GM19395 (cell line): Measurements from ENCODE around the gene BRDT.

Experiments used
- ATAC-seq: cut with Tn5 transposase; IDR thresholded peaks from one replicate; pipeline ENCODE4 v1.9.1; 2021; ENCODE audit warnings: mild to moderate bottlenecking, moderate library complexity; ENCODE audit not compliant: unreplicated experiment

The BRDT gene

GRCh38 chr1:91949356-91949699 is at the start of gene BRDT:
TSS of gene BRDT (plus strand) at chr1:91949401. CDS start at chr1:91962755, 13,354 bp downstream.
- ATAC-seq, result no peak

GRCh38 chr1:91900562-91900961 is 48.6 kb upstream of the BRDT start:
- ATAC-seq, result no peak

- no peak for ATAC-seq
These were observed 48.0 kb upstream of the BRDT start for GRCh38 chr1:91901231-91901630.

GRCh38 chr1:91912266-91912665 is 36.9 kb upstream of the BRDT start:
- ATAC-seq, result no peak

- ATAC-seq, result no peak
These were observed 36.2 kb upstream of the BRDT start for GRCh38 chr1:91913018-91913417.

- ATAC-seq, result no peak
These were observed 33.2 kb upstream of the BRDT start for GRCh38 chr1:91916046-91916445.

GRCh38 chr1:91916811-91917460 is 32.3 kb upstream of the BRDT start:
- no peak for ATAC-seq

- ATAC-seq, result no peak
These were observed 29.2 kb upstream of the BRDT start for GRCh38 chr1:91919962-91920361.

- no peak for ATAC-seq
These were observed 25.1 kb upstream of the BRDT start for GRCh38 chr1:91924146-91924545.

- ATAC-seq, result no peak
These were observed 23.4 kb upstream of the BRDT start for GRCh38 chr1:91925644-91926435.

- no peak for ATAC-seq
These were observed 21.2 kb upstream of the BRDT start for GRCh38 chr1:91928026-91928425.

- ATAC-seq, result no peak
These were observed 20.0 kb upstream of the BRDT start for GRCh38 chr1:91929250-91929649.

GRCh38 chr1:91937613-91938012 is 11.6 kb upstream of the BRDT start:
- ATAC-seq, result no peak

GRCh38 chr1:91940496-91940895 is 8.7 kb upstream of the BRDT start:
- ATAC-seq, result no peak

- ATAC-seq, result no peak
These were observed 5.1 kb upstream of the BRDT start for GRCh38 chr1:91944087-91944486.

- peak; percentile 56 for ATAC-seq
These were observed 1.1 kb upstream of the BRDT start for GRCh38 chr1:91948097-91948496.

GRCh38 chr1:91948501-91949355 is 473 bp upstream of the BRDT start:
- ATAC-seq, result no peak

- no peak for ATAC-seq
These were observed 3.0 kb downstream of the BRDT start for GRCh38 chr1:91952187-91952586.

- no peak for ATAC-seq
These were observed 9.7 kb downstream of the BRDT start for GRCh38 chr1:91958926-91959325.

- no peak for ATAC-seq
These were observed 19.1 kb downstream of the BRDT start for GRCh38 chr1:91968334-91968733.

GRCh38 chr1:91979383-91979782 is 30.2 kb downstream of the BRDT start:
- ATAC-seq, result no peak

- no peak for ATAC-seq
These were observed 31.5 kb downstream of the BRDT start for GRCh38 chr1:91980663-91981062.
